ENCODE data around the gene PDSS1.
"Not testable (repeated sequence)": the region's sequence is repeated elsewhere in the genome, so short reads cannot be mapped to it uniquely, and the experiment has no call there.

Gene PDSS1

GRCh38 chr10:26697163-26697921, at the start of gene PDSS1:
TSS of gene PDSS1 (plus strand) at chr10:26697701. CDS start at chr10:26697712, 11 bp downstream.
- peak within 1 kb of the TSS; percentile 80 for H3K4me3 ChIP-seq (ENCODE audit: low read depth, low read length)
- peak; percentile 12 for DNase-seq (ENCODE audit: low read depth)

GRCh38 chr10:26648245-26648636, 49.3 kb upstream of the PDSS1 start:
- DNase-seq (ENCODE audit: low read depth); H3K4me3 ChIP-seq (ENCODE audit: low read depth, low read length): not testable (repeated sequence)

GRCh38 chr10:26650406-26650805, 47.1 kb upstream of the PDSS1 start:
- H3K4me3 ChIP-seq (ENCODE audit: low read depth, low read length): no peak overlapping the region
- DNase-seq (ENCODE audit: low read depth): no peak

GRCh38 chr10:26651476-26651875, 46.0 kb upstream of the PDSS1 start:
- not testable (repeated sequence) for H3K4me3 ChIP-seq (ENCODE audit: low read depth, low read length); DNase-seq (ENCODE audit: low read depth)

- DNase-seq (ENCODE audit: low read depth): no peak
- H3K4me3 ChIP-seq (ENCODE audit: low read depth, low read length): no peak overlapping the region
Observed at GRCh38 chr10:26653004-26653403, 44.5 kb upstream of the PDSS1 start.

GRCh38 chr10:26655746-26656145, 41.8 kb upstream of the PDSS1 start:
- H3K4me3 ChIP-seq (ENCODE audit: low read depth, low read length): no peak overlapping the region
- DNase-seq (ENCODE audit: low read depth): no peak

- no peak overlapping the region for H3K4me3 ChIP-seq (ENCODE audit: low read depth, low read length)
- DNase-seq (ENCODE audit: low read depth): no peak
Observed at GRCh38 chr10:26662864-26663263, 34.6 kb upstream of the PDSS1 start.

GRCh38 chr10:26665080-26666048, 32.1 kb upstream of the PDSS1 start:
- no peak overlapping the region for H3K4me3 ChIP-seq (ENCODE audit: low read depth, low read length)
- DNase-seq (ENCODE audit: low read depth): no peak

- DNase-seq (ENCODE audit: low read depth): no peak
- no peak overlapping the region for H3K4me3 ChIP-seq (ENCODE audit: low read depth, low read length)
Observed at GRCh38 chr10:26675873-26676257, 21.6 kb upstream of the PDSS1 start.

GRCh38 chr10:26679588-26679987, 17.9 kb upstream of the PDSS1 start:
- no peak for DNase-seq (ENCODE audit: low read depth)
- no peak overlapping the region for H3K4me3 ChIP-seq (ENCODE audit: low read depth, low read length)

- no peak overlapping the region for H3K4me3 ChIP-seq (ENCODE audit: low read depth, low read length)
- DNase-seq (ENCODE audit: low read depth): no peak
Observed at GRCh38 chr10:26681076-26681475, 16.4 kb upstream of the PDSS1 start.

- DNase-seq (ENCODE audit: low read depth): peak; percentile 23
- not testable (repeated sequence) for H3K4me3 ChIP-seq (ENCODE audit: low read depth, low read length)
Observed at GRCh38 chr10:26681971-26682370, 15.5 kb upstream of the PDSS1 start.

GRCh38 chr10:26682931-26683330, 14.6 kb upstream of the PDSS1 start:
- H3K4me3 ChIP-seq (ENCODE audit: low read depth, low read length): no peak overlapping the region
- no peak for DNase-seq (ENCODE audit: low read depth)

GRCh38 chr10:26684667-26685264, 12.7 kb upstream of the PDSS1 start:
- not testable (repeated sequence) for H3K4me3 ChIP-seq (ENCODE audit: low read depth, low read length); DNase-seq (ENCODE audit: low read depth)

- H3K4me3 ChIP-seq (ENCODE audit: low read depth, low read length): no peak overlapping the region
- no peak for DNase-seq (ENCODE audit: low read depth)
Observed at GRCh38 chr10:26685441-26685840, 12.1 kb upstream of the PDSS1 start.

GRCh38 chr10:26689399-26689798, 8.1 kb upstream of the PDSS1 start:
- no peak overlapping the region for H3K4me3 ChIP-seq (ENCODE audit: low read depth, low read length)
- DNase-seq (ENCODE audit: low read depth): no peak

GRCh38 chr10:26690731-26691475, 6.6 kb upstream of the PDSS1 start:
- no peak for DNase-seq (ENCODE audit: low read depth)
- H3K4me3 ChIP-seq (ENCODE audit: low read depth, low read length): no peak overlapping the region

GRCh38 chr10:26694536-26694935, 3.0 kb upstream of the PDSS1 start:
- DNase-seq (ENCODE audit: low read depth); H3K4me3 ChIP-seq (ENCODE audit: low read depth, low read length): not testable (repeated sequence)

- peak overlapping the region; percentile 80 for H3K4me3 ChIP-seq (ENCODE audit: low read depth, low read length)
- no peak for DNase-seq (ENCODE audit: low read depth)
Observed at GRCh38 chr10:26696786-26697162, 727 bp upstream of the PDSS1 start.

Data from skeletal muscle cell (primary cell).